OCI-LY7 (cell line): ENCODE data around the gene ACADVL. TPM values are rescaled to one million over a fixed set of nuclear protein-coding genes. Genes with fewer than 3 reads are reported as not detected.

Experiments used
- BruUV-seq: library from RNA; stranded (reverse); fragments of 400-500 nt; replicated peaks from 2 replicates; lab custom pipeline; 2021; lab: Mats Ljungman, UMichigan
- CTCF ChIA-PET: fragments of 300-600 bp; sonication (Branson Sonifier 250); formaldehyde crosslinking; loops from one replicate; lab custom pipeline; 2022; ENCODE audit warnings: antibody characterized with exemption; ENCODE audit not compliant: unreplicated experiment; lab: Charles Lee
- POLR2A ChIA-PET: fragments of 300-600 bp; sonication (Branson Sonifier 250); formaldehyde crosslinking; loops from one replicate; lab custom pipeline; 2022; ENCODE audit warnings: antibody characterized with exemption; lab: Charles Lee
- DNase-seq: peaks from one replicate; pipeline ENCODE4 v3.0.0-alpha.2; 2015; ENCODE audit warnings: low spot score
- H2AFZ ChIP-seq: fragments of 200-600 bp; sonication (generic), shearing (Covaris generic); 2 replicates; pipeline ENCODE4 v1.6.1; 2014; ENCODE audit warnings: mild to moderate bottlenecking, antibody characterized with exemption, low read length, moderate library complexity
- H3K27ac ChIP-seq: fragments of 200-600 bp; sonication (generic); 2 replicates; pipeline ENCODE4 v1.5.1; 2014; ENCODE audit warnings: mixed run types, low read depth, mild to moderate bottlenecking, moderate library complexity, low read length, inconsistent platforms; ENCODE audit not compliant: poor library complexity, severe bottlenecking
- H3K36me3 ChIP-seq: fragments of 200-600 bp; sonication (generic); 2 replicates; pipeline ENCODE4 v1.6.1; 2014; ENCODE audit warnings: mild to moderate bottlenecking, antibody characterized with exemption, low read length, moderate library complexity, mixed read lengths; ENCODE audit not compliant: insufficient read depth
- H3K4me1 ChIP-seq: fragments of 200-600 bp; sonication (generic); 2 replicates; pipeline ENCODE4 v1.5.1; 2014; ENCODE audit warnings: mild to moderate bottlenecking, low read length; ENCODE audit not compliant: insufficient read depth, poor library complexity, severe bottlenecking
- H3K4me2 ChIP-seq: fragments of 200-600 bp; sonication (generic); 2 replicates; pipeline ENCODE4 v1.6.1; 2014; ENCODE audit warnings: mild to moderate bottlenecking, low read length
- H3K4me3 ChIP-seq: fragments of 200-600 bp; sonication (generic); 2 replicates; pipeline ENCODE4 v1.5.1; 2014; ENCODE audit warnings: mild to moderate bottlenecking, low read depth, low read length; ENCODE audit not compliant: poor library complexity, severe bottlenecking
- H3K79me2 ChIP-seq: fragments of 200-600 bp; sonication (generic); 2 replicates; pipeline ENCODE4 v1.6.1; 2016; ENCODE audit warnings: low read depth, mild to moderate bottlenecking, low read length, moderate library complexity, mixed read lengths; ENCODE audit not compliant: insufficient read depth
- H3K9me2 ChIP-seq: fragments of 200-600 bp; sonication (generic); 2 replicates; pipeline ENCODE4 v1.6.1; 2016; ENCODE audit warnings: mild to moderate bottlenecking, low read length, mixed read lengths; ENCODE audit not compliant: insufficient read depth
- H3K9me3 ChIP-seq: fragments of 200-600 bp; sonication (generic); 2 replicates; pipeline ENCODE4 v1.6.1; 2014; ENCODE audit warnings: mild to moderate bottlenecking, mixed run types, low read length, mixed read lengths
- H4K20me1 ChIP-seq: fragments of 200-600 bp; sonication (generic); 2 replicates; pipeline ENCODE4 v1.6.1; 2014; ENCODE audit warnings: mild to moderate bottlenecking, antibody characterized with exemption, low read length, moderate library complexity, mixed read lengths; ENCODE audit not compliant: insufficient read depth
- CTCF ChIP-seq: fragments of 200-600 bp; sonication (generic); conservative IDR thresholded peaks from 2 replicates; pipeline ENCODE4 v1.5.1; 2014; ENCODE audit warnings: mild to moderate bottlenecking, antibody characterized with exemption, low read length, moderate library complexity, mixed read lengths
- EZH2phosphoT487 ChIP-seq: fragments of 200-600 bp; sonication (generic); IDR thresholded peaks from 2 replicates; pipeline ENCODE4 v1.6.1; 2018; ENCODE audit warnings: low read depth, borderline replicate concordance, mild to moderate bottlenecking, mixed run types, antibody characterized with exemption, low read length, moderate library complexity, mixed read lengths
- intact Hi-C: fragments of 100-400 bp; cut with micrococcal nuclease; formaldehyde crosslinking; loops from one replicate; pipeline ENCODE4 v1.10.0; 2022; ENCODE audit not compliant: unreplicated experiment
- total RNA-seq, 2 experiments: library from RNA; depleted of rRNA in 1 of 2; stranded (reverse); fragments of >200 nt in 1 of 2; shearing (Covaris generic) in 1 of 2; gene quantifications; 2 replicates each; pipeline ENCODE4 v1.2.3, GENCODE V29; 2014 to 2022

The ACADVL gene
- total RNA-seq, 2 experiments from 2014 or later: 204 to 297 TPM

GRCh38 chr17:7241090-7241733, 21.5 kb downstream of the ACADVL start:
- Histone ChIP-seq H3K4me3 (peak overlapping the region; percentile 86), H3K4me2 (peak overlapping the region; percentile 93), H3K9me2 (no peaks in the 10 kb centered on the region), H4K20me1 (0 out of 2 replicates have a peak, but pooled peaks cover 8% of the 10 kb centered on the region), H3K79me2 (peaks cover 31% of the 10 kb centered on the region), H3K27ac (peak overlapping the region; percentile 72), H3K36me3 (peaks cover 59% of the 10 kb centered on the region), H2AFZ (no peak overlapping the region), H3K9me3 (no peaks in the 10 kb centered on the region), H3K4me1 (peaks cover 43% of the 10 kb centered on the region)
- ChIA-PET POLR2A (interaction anchor here (1.3 kb wide), 1 partner anchor 9 kb away, joined by 3 read pairs; no protein-coding TSS in a partner anchor), CTCF (no interaction called here)
- no TSS peak for BruUV-seq
- intact Hi-C loops: loop anchor here (5.0 kb wide), 1 partner anchor 331 kb away; no protein-coding TSS in a partner anchor
- DNase-seq: no peak
- no peak for TF ChIP-seq CTCF
- TF ChIP-seq EZH2phosphoT487: no peak

- Histone ChIP-seq H3K4me1 (peaks cover 37% of the 10 kb centered on the region), H2AFZ (peak within 1 kb of the TSS; percentile 42; the same call in 1 of the 2 replicates), H4K20me1 (0 out of 2 replicates have a peak, but pooled peaks cover 5% of the 10 kb centered on the region), H3K27ac (peak within 1 kb of the TSS; percentile 72), H3K36me3 (peaks cover 59% of the 10 kb centered on the region), H3K79me2 (peaks cover 31% of the 10 kb centered on the region), H3K4me3 (peak within 1 kb of the TSS; percentile 86), H3K4me2 (peak within 1 kb of the TSS; percentile 93), H3K9me2 (no peaks in the 10 kb centered on the region), H3K9me3 (no peaks in the 10 kb centered on the region)
- no peak for TF ChIP-seq EZH2phosphoT487
- no peak for TF ChIP-seq CTCF
- ChIA-PET CTCF (interaction anchor here (0.6 kb wide), 1 partner anchor 242 kb away, joined by 4 read pairs; the partner anchor contains the start of gene POLR2A), POLR2A (interaction anchor here (0.7 to 1.3 kb wide), 4 partner anchors 9 to 23 kb away, joined by 3 to 7 read pairs (median 4); partner anchors contain the start of genes ACADVL and DLG4)
- intact Hi-C loops: loop anchor here (5.0 kb wide), 1 partner anchor 330 kb away; no protein-coding TSS in a partner anchor
- BruUV-seq: no TSS peak
- peak; percentile 94 for DNase-seq
These were observed 22.3 kb downstream of the ACADVL start, which contains the start of gene GABARAP for GRCh38 chr17:7241783-7242716. Gene GABARAP, minus strand, starts transcription at chr17:7242449. Its CDS starts 119 bp downstream, at chr17:7242330.
